Measurements from ENCODE around the gene CDH11. TPM values are rescaled to one million over a fixed set of nuclear protein-coding genes. Genes with fewer than 3 reads are reported as not detected.

The CDH11 gene
- total and polyA plus RNA-seq, 4 donors: 85.0 to 468 (median 141) TPM

DNA sequence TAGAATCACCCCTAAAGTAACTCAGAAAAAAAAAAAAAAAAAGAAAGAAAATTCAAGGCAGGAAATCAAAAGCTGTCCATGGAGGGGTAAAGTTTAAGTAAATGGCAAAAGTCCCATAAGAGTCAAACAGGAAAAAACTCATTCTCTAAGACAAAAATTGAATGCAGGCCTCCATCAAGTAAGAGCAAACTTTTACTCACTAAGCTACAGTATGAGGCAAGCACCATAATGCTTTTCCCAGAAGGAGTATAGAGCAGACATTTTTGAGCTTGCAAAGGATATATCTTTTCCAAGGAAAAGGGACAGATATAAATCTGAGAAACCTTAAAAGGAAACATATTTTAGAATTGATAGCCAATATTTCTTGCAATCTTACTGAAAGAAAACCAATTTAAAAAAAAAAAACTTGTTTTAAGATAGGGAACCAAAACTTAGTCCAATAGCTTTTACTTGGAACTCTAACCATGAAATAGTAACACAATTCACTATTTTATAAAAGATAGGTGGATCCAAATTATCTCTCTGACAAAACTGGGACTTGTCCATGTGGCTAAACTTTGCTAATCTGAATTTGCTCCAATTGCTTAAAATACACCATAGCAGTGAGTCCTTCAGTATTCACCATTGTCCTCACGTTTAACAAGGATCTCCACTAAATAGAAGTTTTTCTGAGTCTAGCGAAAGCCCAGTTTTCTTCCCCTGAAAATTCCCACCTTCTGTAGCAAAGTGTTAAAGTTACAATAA is 99.8 kb downstream of the CDH11 start:
- no CpG with 5 or more reads among the region's 2 CpGs for WGBS (ENCODE audit: insufficient coverage)
- no peaks in the 10 kb centered on the region for H3K27me3 ChIP-seq (ENCODE audit: control insufficient read depth, insufficient read depth, low read length)
- no peaks in the 10 kb centered on the region for H3K36me3 ChIP-seq (ENCODE audit: control insufficient read depth, insufficient read depth, low read length)
- no peaks in the 10 kb centered on the region for H3K4me1 ChIP-seq (ENCODE audit: control insufficient read depth, insufficient read depth, low read length)
- H3K27ac ChIP-seq (ENCODE audit: low read depth, low read length): no peak overlapping the region
- H3K9me3 ChIP-seq (ENCODE audit: control insufficient read depth, insufficient read depth, low read length): no peaks in the 10 kb centered on the region
- H3K4me3 ChIP-seq (ENCODE audit: low read depth, low read length): no peak overlapping the region
- DNase-seq (ENCODE audit: low read depth in 4 of 6, low spot score in 6 of 6): no peak

GRCh38 chr16:65016754-65017153 is 105.1 kb downstream of the CDH11 start:
- no peak for DNase-seq (ENCODE audit: low read depth in 4 of 6, low spot score in 6 of 6)
- Histone ChIP-seq H3K4me3 (ENCODE audit: low read depth, low read length) (no peak overlapping the region), H3K4me1 (ENCODE audit: control insufficient read depth, insufficient read depth, low read length) (no peaks in the 10 kb centered on the region), H3K27me3 (ENCODE audit: control insufficient read depth, insufficient read depth, low read length) (no peaks in the 10 kb centered on the region), H3K36me3 (ENCODE audit: control insufficient read depth, insufficient read depth, low read length) (no peaks in the 10 kb centered on the region), H3K9me3 (ENCODE audit: control insufficient read depth, insufficient read depth, low read length) (no peaks in the 10 kb centered on the region), H3K27ac (ENCODE audit: low read depth, low read length) (no peak overlapping the region)

DNA sequence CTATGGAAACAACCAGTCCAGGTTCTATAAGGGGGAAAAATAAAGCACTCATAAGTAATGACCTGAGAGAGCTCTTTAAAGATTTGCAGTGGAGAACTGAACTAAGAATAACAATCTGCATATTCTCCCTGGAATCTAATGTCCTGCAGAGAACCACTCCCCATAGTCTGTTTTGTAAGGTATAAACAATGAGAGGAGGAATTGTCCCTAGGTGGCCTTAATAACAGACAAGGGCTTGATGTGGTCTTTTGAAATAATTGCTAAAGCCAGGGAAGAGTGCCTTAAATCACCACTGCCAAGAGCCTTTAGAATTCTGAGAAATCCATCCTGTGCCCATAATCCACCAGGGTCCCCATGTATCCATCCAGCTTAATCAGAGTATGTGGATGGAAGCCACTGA is 106.3 kb downstream of the CDH11 start:
- H3K36me3 ChIP-seq (ENCODE audit: control insufficient read depth, insufficient read depth, low read length): no peaks in the 10 kb centered on the region
- no peaks in the 10 kb centered on the region for H3K27me3 ChIP-seq (ENCODE audit: control insufficient read depth, insufficient read depth, low read length)
- no peak overlapping the region for H3K27ac ChIP-seq (ENCODE audit: low read depth, low read length)
- H3K4me3 ChIP-seq (ENCODE audit: low read depth, low read length): no peak overlapping the region
- H3K4me1 ChIP-seq (ENCODE audit: control insufficient read depth, insufficient read depth, low read length): no peaks in the 10 kb centered on the region
- DNase-seq (ENCODE audit: low read depth in 4 of 6, low spot score in 6 of 6): no peak
- no peaks in the 10 kb centered on the region for H3K9me3 ChIP-seq (ENCODE audit: control insufficient read depth, insufficient read depth, low read length)

DNA sequence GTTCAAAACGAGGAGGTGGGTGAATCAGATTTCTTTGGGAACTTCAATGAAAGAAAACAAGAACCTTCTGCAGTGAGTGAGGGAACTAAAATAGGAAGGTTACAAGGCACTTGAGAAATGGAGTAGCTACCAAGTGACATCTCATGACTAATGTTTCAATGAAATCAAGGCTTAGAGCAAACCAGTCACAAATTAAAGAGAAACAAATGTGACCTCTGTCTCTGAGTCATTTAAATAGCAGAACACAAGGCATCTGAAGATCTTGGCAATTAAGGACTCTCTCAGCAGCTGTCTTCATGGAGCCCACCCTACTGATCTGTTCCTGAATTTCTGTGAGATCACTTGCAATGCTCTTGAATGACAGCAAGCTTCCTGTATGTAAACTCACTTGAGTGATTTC is 109.5 kb downstream of the CDH11 start:
- DNase-seq (ENCODE audit: low read depth in 4 of 6, low spot score in 6 of 6): no peak
- Histone ChIP-seq H3K36me3 (ENCODE audit: control insufficient read depth, insufficient read depth, low read length) (no peaks in the 10 kb centered on the region), H3K27ac (ENCODE audit: low read depth, low read length) (no peak overlapping the region), H3K4me1 (ENCODE audit: control insufficient read depth, insufficient read depth, low read length) (no peaks in the 10 kb centered on the region), H3K27me3 (ENCODE audit: control insufficient read depth, insufficient read depth, low read length) (no peaks in the 10 kb centered on the region), H3K4me3 (ENCODE audit: low read depth, low read length) (no peak overlapping the region), H3K9me3 (ENCODE audit: control insufficient read depth, insufficient read depth, low read length) (no peaks in the 10 kb centered on the region)
- 20% methylated on average over 1 of the region's 1 CpG for WGBS (ENCODE audit: insufficient coverage)

GRCh38 chr16:65010125-65010524 is 111.7 kb downstream of the CDH11 start:
- Histone ChIP-seq H3K27ac (ENCODE audit: low read depth, low read length) (no peak overlapping the region), H3K27me3 (ENCODE audit: control insufficient read depth, insufficient read depth, low read length) (no peaks in the 10 kb centered on the region), H3K36me3 (ENCODE audit: control insufficient read depth, insufficient read depth, low read length) (no peaks in the 10 kb centered on the region), H3K4me3 (ENCODE audit: low read depth, low read length) (no peak overlapping the region), H3K9me3 (ENCODE audit: control insufficient read depth, insufficient read depth, low read length) (no peaks in the 10 kb centered on the region), H3K4me1 (ENCODE audit: control insufficient read depth, insufficient read depth, low read length) (no peaks in the 10 kb centered on the region)
- peak in 2 of 6 donors; percentile 65 to 77 for DNase-seq (ENCODE audit: low read depth in 4 of 6, low spot score in 6 of 6)
- no CpG with 5 or more reads among the region's 2 CpGs for WGBS (ENCODE audit: insufficient coverage)

- Histone ChIP-seq H3K4me3 (ENCODE audit: low read depth, low read length) (no peak overlapping the region), H3K9me3 (ENCODE audit: control insufficient read depth, insufficient read depth, low read length) (no peaks in the 10 kb centered on the region), H3K27ac (ENCODE audit: low read depth, low read length) (no peak overlapping the region), H3K27me3 (ENCODE audit: control insufficient read depth, insufficient read depth, low read length) (no peaks in the 10 kb centered on the region), H3K36me3 (ENCODE audit: control insufficient read depth, insufficient read depth, low read length) (peaks cover 18% of the 10 kb centered on the region), H3K4me1 (ENCODE audit: control insufficient read depth, insufficient read depth, low read length) (no peaks in the 10 kb centered on the region)
- WGBS (ENCODE audit: insufficient coverage): no CpG with 5 or more reads among the region's 1 CpG
- no peak for DNase-seq (ENCODE audit: low read depth in 4 of 6, low spot score in 6 of 6)
Observed at GRCh38 chr16:65005696-65006095, 116.2 kb downstream of the CDH11 start.

GRCh38 chr16:65004570-65004969 is 117.3 kb downstream of the CDH11 start:
- Histone ChIP-seq H3K27ac (ENCODE audit: low read depth, low read length) (no peak overlapping the region), H3K27me3 (ENCODE audit: control insufficient read depth, insufficient read depth, low read length) (no peaks in the 10 kb centered on the region)
- 98% methylated on average over 16 of the region's 16 CpGs for WGBS (ENCODE audit: insufficient coverage)

GRCh38 chr16:65003621-65004020 is 118.2 kb downstream of the CDH11 start:
- DNase-seq (ENCODE audit: low read depth in 4 of 6, low spot score in 6 of 6): no peak
- Histone ChIP-seq H3K27ac (ENCODE audit: low read depth, low read length) (no peak overlapping the region), H3K27me3 (ENCODE audit: control insufficient read depth, insufficient read depth, low read length) (no peaks in the 10 kb centered on the region), H3K4me3 (ENCODE audit: low read depth, low read length) (no peak overlapping the region), H3K9me3 (ENCODE audit: control insufficient read depth, insufficient read depth, low read length) (no peaks in the 10 kb centered on the region), H3K36me3 (ENCODE audit: control insufficient read depth, insufficient read depth, low read length) (peaks cover 20% of the 10 kb centered on the region), H3K4me1 (ENCODE audit: control insufficient read depth, insufficient read depth, low read length) (no peaks in the 10 kb centered on the region)

More at GRCh38 chr16:65004570-65004969, 117.3 kb downstream of the CDH11 start:
- Histone ChIP-seq H3K4me3 (ENCODE audit: low read depth, low read length) (no peak overlapping the region), H3K4me1 (ENCODE audit: control insufficient read depth, insufficient read depth, low read length) (no peaks in the 10 kb centered on the region), H3K36me3 (ENCODE audit: control insufficient read depth, insufficient read depth, low read length) (peaks cover 20% of the 10 kb centered on the region), H3K9me3 (ENCODE audit: control insufficient read depth, insufficient read depth, low read length) (no peaks in the 10 kb centered on the region)
- DNase-seq (ENCODE audit: low read depth in 4 of 6, low spot score in 6 of 6): no peak

DNA sequence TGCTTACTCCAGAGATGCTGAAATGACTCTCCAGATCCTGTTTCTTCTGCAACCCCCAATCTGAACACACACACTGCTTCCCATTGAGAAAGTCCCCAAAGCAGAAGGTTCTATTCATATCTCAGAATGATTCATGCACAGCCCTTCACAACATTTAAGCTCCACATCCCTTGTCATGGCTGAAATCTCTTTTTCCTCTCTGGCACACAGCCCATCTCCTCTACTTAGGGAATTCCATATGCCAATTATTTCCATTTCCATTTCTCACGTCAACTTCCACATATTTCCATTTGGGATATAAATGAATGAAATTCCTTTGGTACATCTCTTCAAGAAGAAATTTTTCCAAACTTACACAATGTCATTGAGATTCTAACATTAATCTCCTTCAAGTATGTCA is 119.6 kb downstream of the CDH11 start:
- Histone ChIP-seq H3K4me3 (ENCODE audit: low read depth, low read length) (no peak overlapping the region), H3K27ac (ENCODE audit: low read depth, low read length) (no peak overlapping the region)

DNA sequence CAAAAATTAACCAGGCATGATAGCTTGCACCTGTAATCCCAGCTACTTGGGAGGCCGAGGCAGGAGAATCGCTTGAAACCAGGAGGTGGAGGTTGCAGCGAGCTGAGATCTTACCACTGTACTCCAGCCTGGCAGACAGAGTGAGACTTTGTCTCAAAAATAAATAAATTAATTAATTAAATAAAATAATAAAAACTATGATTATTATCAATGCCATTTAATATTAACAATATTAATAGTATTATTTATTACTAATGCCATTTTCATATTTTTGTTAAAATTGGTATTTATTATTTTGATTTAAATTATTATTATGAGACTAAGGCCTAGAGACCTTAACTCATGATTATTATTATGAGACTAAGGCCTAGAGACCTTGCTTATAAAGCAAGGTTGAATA is 121.2 kb downstream of the CDH11 start:
- no CpG with 5 or more reads among the region's 3 CpGs for WGBS (ENCODE audit: insufficient coverage)
- Histone ChIP-seq H3K4me1 (ENCODE audit: control insufficient read depth, insufficient read depth, low read length) (no peaks in the 10 kb centered on the region), H3K27me3 (ENCODE audit: control insufficient read depth, insufficient read depth, low read length) (no peaks in the 10 kb centered on the region), H3K27ac (ENCODE audit: low read depth, low read length) (no peak overlapping the region), H3K4me3 (ENCODE audit: low read depth, low read length) (no peak overlapping the region), H3K36me3 (ENCODE audit: control insufficient read depth, insufficient read depth, low read length) (peaks cover 25% of the 10 kb centered on the region), H3K9me3 (ENCODE audit: control insufficient read depth, insufficient read depth, low read length) (no peaks in the 10 kb centered on the region)
- no peak for DNase-seq (ENCODE audit: low read depth in 4 of 6, low spot score in 6 of 6)

More for the DNA sequence above, 119.6 kb downstream of the CDH11 start:
- peak in 2 of 6 donors; percentile 17 to 43 for DNase-seq (ENCODE audit: low read depth in 4 of 6, low spot score in 6 of 6)
- Histone ChIP-seq H3K9me3 (ENCODE audit: control insufficient read depth, insufficient read depth, low read length) (no peaks in the 10 kb centered on the region), H3K36me3 (ENCODE audit: control insufficient read depth, insufficient read depth, low read length) (peaks cover 20% of the 10 kb centered on the region), H3K4me1 (ENCODE audit: control insufficient read depth, insufficient read depth, low read length) (no peaks in the 10 kb centered on the region), H3K27me3 (ENCODE audit: control insufficient read depth, insufficient read depth, low read length) (no peaks in the 10 kb centered on the region)
- WGBS (ENCODE audit: insufficient coverage): no CpG with 5 or more reads among the region's 1 CpG

Measured in spinal cord (tissue), 10 donors.